Measurements from ENCODE around the gene KRTAP10-2.

- TF ChIP-seq EP300 (IDR thresholded peaks at IDR 0.05; ENCODE audit: borderline replicate concordance), result no peak
- TF ChIP-seq TEAD4 (IDR thresholded peaks at IDR 0.05), result no peak
- TF ChIP-seq CREB1 (IDR thresholded peaks at IDR 0.05; ENCODE audit: low read depth), result no peak
- no peak for TF ChIP-seq REST (IDR thresholded peaks at IDR 0.05; ENCODE audit: low read depth)
- TF ChIP-seq TAF1 (IDR thresholded peaks at IDR 0.05; ENCODE audit: low read depth), result no peak
- TF ChIP-seq MAX (IDR thresholded peaks at IDR 0.05), result no peak
- no peak for TF ChIP-seq FOXM1 (IDR thresholded peaks at IDR 0.05; ENCODE audit: borderline replicate concordance, low read depth)
- no peak for TF ChIP-seq EGR1 (IDR thresholded peaks at IDR 0.05)
- TF ChIP-seq CEBPB (IDR thresholded peaks at IDR 0.05), result no peak
- TF ChIP-seq, protein P1, sequence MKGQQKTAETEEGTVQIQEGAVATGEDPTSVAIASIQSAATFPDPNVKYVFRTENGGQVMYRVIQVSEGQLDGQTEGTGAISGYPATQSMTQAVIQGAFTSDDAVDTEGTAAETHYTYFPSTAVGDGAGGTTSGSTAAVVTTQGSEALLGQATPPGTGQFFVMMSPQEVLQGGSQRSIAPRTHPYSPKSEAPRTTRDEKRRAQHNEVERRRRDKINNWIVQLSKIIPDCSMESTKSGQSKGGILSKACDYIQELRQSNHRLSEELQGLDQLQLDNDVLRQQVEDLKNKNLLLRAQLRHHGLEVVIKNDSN (IDR thresholded peaks at IDR 0.05), result no peak
These were observed 39.0 kb upstream of the KRTAP10-2 start for GRCh38 chr21:44590311-44590721.

Measured in Ishikawa (cell line).